Ramos (cell line): ENCODE results near the gene TCF12.

ENCODE experiments used
- in situ Hi-C: fragments of 300-500 bp; cut with MboI; formaldehyde crosslinking; loops from one replicate; pipeline ENCODE4 v1.14.3; 2022; ENCODE audit warnings: low sequenced_read_pairs; ENCODE audit not compliant: unreplicated experiment

The TCF12 gene

GRCh38 chr15:57301307-57301706, 382.9 kb downstream of the TCF12 start:
- in situ Hi-C loops = loop anchor here (25.0 kb wide), 1 partner anchor 389 kb away; the partner anchor contains the start of gene TCF12

GRCh38 chr15:57302640-57303257, 384.3 kb downstream of the TCF12 start:
- in situ Hi-C loops = loop anchor here (25.0 kb wide), 1 partner anchor 390 kb away; the partner anchor contains the start of gene TCF12

- in situ Hi-C loops = loop anchor here (5.0 to 25.0 kb wide), 2 partner anchors 393 to 813 kb away; partner anchors contain the start of gene TCF12
These were observed 386.6 kb downstream of the TCF12 start for GRCh38 chr15:57305009-57305408.

DNA sequence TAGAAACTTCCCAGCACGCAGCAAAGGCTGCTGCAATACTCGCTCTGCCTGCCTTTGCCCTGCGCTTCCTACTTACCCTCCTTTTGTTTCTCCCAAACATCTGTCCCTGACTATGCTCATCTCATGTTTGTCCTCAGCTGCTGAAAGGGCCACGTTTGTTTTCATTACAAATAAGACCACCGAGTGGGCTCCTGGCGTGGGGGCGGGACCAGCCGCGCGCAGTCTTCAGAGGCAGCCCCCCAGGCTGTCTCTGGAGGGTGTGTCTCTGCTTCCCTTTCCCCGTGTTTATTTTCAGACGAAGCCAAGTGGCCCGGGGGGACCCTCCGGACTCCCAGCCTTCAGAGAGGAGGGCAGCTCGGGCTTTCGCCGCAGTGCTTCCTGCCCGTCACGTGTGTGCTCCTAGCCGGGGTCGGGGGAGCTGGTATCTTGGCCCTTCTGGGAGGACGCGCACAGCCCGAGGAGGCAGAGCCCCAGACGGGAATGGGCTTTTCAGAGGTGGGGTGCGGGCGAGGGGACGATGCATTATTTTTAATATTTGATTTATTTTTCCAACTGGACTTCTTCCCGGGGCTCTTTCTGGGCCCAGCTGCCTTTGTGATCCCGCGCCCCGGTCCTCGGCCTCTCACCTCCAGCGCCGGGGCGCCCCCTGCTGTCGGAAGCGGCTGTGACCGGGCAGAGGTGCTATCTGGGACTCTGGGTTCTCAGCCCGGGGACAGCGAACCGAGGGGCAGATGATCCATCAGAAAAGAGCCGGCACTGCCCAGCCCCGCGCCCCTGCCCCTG, 387.9 kb downstream of the TCF12 start:
- in situ Hi-C loops = loop anchor here (5.0 to 25.0 kb wide), 2 partner anchors 394 to 814 kb away; partner anchors contain the start of gene TCF12

DNA sequence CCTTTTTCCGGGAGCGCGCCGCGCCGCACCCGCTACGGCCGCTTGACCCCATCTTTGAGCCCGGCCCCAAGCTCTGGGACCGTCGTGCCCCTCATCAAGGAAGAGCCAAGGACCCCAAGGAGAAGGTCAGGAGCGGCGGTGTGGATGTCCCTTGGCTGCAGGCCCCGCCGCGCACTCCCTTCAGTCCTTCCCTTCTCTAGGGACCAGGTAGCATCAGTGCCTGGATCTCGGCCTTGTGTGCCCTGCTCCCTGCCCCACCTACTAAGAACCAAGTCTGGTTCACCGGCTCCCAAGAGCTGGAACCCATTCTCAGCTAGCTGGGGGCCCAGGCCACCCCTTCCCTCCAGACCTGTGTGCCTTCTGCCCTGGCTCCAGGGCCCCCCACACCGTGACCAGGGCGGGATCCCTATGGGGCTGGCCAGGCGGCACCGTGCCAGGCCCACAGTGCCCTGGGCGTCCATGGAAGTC, 388.5 kb downstream of the TCF12 start:
- in situ Hi-C loops = loop anchor here (5.0 to 25.0 kb wide), 2 partner anchors 395 to 815 kb away; partner anchors contain the start of gene TCF12

- in situ Hi-C loops = loop anchor here (5.0 to 25.0 kb wide), 2 partner anchors 395 to 815 kb away; partner anchors contain the start of gene TCF12
These were observed 389.2 kb downstream of the TCF12 start for GRCh38 chr15:57307527-57308169.

GRCh38 chr15:57308170-57308545, 389.7 kb downstream of the TCF12 start:
- in situ Hi-C loops = loop anchor here (5.0 to 25.0 kb wide), 2 partner anchors 396 to 816 kb away; partner anchors contain the start of gene TCF12

GRCh38 chr15:57309856-57310760, 391.7 kb downstream of the TCF12 start:
- in situ Hi-C loops = loop anchor here (5.0 to 25.0 kb wide), 2 partner anchors 398 to 818 kb away; partner anchors contain the start of gene TCF12

DNA sequence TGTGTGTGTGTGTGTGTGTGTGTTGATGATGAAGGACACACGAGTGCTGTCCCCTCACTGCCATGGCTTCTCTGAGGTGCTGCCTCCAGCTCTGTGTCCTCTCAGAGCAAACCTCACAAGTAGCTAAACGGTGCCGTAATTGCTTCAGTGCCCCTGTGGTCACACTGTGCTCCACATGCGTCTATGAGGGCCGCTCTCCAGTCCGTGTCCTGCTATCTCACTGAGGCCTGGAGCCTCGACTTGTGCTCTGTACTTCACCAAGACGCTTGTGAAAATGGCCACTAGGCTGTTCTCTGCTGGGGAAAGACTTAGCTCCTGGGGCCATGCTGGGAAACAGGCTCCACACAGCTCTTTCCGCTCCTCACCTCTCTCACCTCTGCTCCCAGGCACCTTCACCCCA, 392.4 kb downstream of the TCF12 start:
- in situ Hi-C loops = loop anchor here (25.0 kb wide), 1 partner anchor 399 kb away; the partner anchor contains the start of gene TCF12

DNA sequence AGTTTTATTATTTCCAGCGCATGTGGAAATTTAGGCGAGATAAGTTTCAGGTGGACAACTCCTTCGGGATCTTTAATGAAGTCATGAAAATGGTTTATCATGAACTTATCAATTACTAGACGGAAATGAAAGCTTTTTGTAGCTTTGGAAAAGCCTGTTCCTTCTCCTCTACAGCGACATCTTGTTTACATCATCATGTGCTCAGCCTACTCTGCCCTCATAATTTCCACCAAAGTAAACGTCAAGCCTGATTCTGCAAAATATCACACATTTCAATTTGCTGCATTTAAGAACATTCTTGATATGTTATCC, 393.5 kb downstream of the TCF12 start:
- in situ Hi-C loops = loop anchor here (25.0 kb wide), 1 partner anchor 400 kb away; the partner anchor contains the start of gene TCF12

- in situ Hi-C loops = loop anchor here (25.0 kb wide), 1 partner anchor 400 kb away; the partner anchor contains the start of gene TCF12
These were observed 394.1 kb downstream of the TCF12 start for GRCh38 chr15:57312318-57313133.

- in situ Hi-C loops = loop anchor here (25.0 kb wide), 1 partner anchor 401 kb away; the partner anchor contains the start of gene TCF12
These were observed 394.7 kb downstream of the TCF12 start for GRCh38 chr15:57313134-57313483.

DNA sequence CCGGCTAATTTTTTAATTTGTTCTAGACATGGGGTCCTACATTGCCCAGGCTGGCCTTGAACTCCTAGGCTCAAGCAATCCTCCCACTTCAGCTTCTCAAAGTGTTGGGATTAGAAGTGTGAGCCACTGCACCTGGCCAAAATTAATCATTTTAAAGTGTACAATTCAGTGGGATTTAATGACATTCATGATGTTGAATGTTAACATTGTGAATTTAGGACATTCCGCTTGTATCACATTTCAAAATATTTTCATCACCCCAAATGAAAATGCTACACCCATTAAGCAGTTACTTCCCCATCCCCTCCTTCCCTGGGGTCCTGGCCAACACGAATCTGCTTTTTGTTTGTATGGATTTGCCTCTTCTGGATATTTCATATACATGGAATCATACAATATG, 395.8 kb downstream of the TCF12 start:
- in situ Hi-C loops = loop anchor here (25.0 kb wide), 1 partner anchor 402 kb away; the partner anchor contains the start of gene TCF12

GRCh38 chr15:57316451-57316850, 398.0 kb downstream of the TCF12 start:
- in situ Hi-C loops = loop anchor here (25.0 kb wide), 1 partner anchor 404 kb away; the partner anchor contains the start of gene TCF12

- in situ Hi-C loops = loop anchor here (25.0 kb wide), 1 partner anchor 407 kb away; the partner anchor contains the start of gene TCF12
These were observed 400.9 kb downstream of the TCF12 start for GRCh38 chr15:57319226-57319918.

GRCh38 chr15:57319919-57320560, 401.6 kb downstream of the TCF12 start:
- in situ Hi-C loops = loop anchor here (25.0 kb wide), 1 partner anchor 408 kb away; the partner anchor contains the start of gene TCF12

DNA sequence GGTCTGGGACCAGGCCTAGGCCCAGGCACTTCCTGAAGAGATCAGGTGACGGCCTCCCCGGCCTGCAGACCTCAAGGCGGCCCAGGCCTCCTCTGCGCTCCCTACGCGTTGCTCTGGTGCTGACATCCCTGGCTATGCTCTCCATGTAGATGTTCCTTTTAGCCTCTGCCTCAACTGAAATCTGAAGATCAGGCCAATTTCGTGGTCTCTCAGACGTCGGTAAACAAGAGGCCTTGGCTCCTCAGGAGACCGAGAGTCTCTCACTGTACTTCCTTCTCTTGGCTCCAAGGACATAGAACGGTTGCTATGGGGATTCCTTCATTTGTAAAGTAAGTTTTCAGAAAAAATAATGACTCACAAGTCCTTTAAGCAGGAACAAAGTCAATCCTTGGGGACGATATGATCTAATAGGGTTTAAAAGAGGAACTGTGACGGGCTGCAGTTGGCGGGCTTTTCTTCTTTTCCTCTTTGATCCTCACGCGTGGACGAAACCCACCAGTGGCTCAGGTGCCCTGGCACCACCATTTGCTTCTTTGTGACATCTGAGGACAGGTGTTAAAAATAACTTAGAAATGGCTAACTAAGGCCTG, 402.3 kb downstream of the TCF12 start:
- in situ Hi-C loops = loop anchor here (25.0 kb wide), 1 partner anchor 408 kb away; the partner anchor contains the start of gene TCF12
